HG02840 (cell line): ENCODE measurements around the gene CMTM7.

Experiments
- ATAC-seq: cut with Tn5 transposase; IDR thresholded peaks from one replicate; pipeline ENCODE4 v1.9.1; 2021; ENCODE audit warnings: mild to moderate bottlenecking, moderate library complexity, moderate number of reproducible peaks; ENCODE audit not compliant: unreplicated experiment, low FRiP score

CMTM7 gene

GRCh38 chr3:32391643-32392535, at the start of gene CMTM7:
Gene CMTM7, plus strand, starts transcription at chr3:32391853. Its CDS starts 54 bp downstream, at chr3:32391907.
- ATAC-seq: peak; percentile 49

- no peak for ATAC-seq
Measured at GRCh38 chr3:32347343-32348125, 44.1 kb upstream of the CMTM7 start.

GRCh38 chr3:32349184-32349583, 42.5 kb upstream of the CMTM7 start:
- no peak for ATAC-seq

- ATAC-seq: no peak
Measured at GRCh38 chr3:32352563-32352962, 39.1 kb upstream of the CMTM7 start.

GRCh38 chr3:32353351-32353750, 38.3 kb upstream of the CMTM7 start:
- no peak for ATAC-seq

GRCh38 chr3:32354362-32354778, 37.3 kb upstream of the CMTM7 start:
- no peak for ATAC-seq

GRCh38 chr3:32355751-32356291, 35.8 kb upstream of the CMTM7 start:
- no peak for ATAC-seq

GRCh38 chr3:32359766-32360492, 31.7 kb upstream of the CMTM7 start:
- ATAC-seq: no peak

GRCh38 chr3:32360493-32360827, 31.2 kb upstream of the CMTM7 start:
- no peak for ATAC-seq

- ATAC-seq: no peak
Measured at GRCh38 chr3:32366638-32367397, 24.8 kb upstream of the CMTM7 start.

GRCh38 chr3:32367442-32367841, 24.2 kb upstream of the CMTM7 start:
- no peak for ATAC-seq

- no peak for ATAC-seq
Measured at GRCh38 chr3:32371461-32372212, 20.0 kb upstream of the CMTM7 start.

GRCh38 chr3:32372213-32372490, 19.5 kb upstream of the CMTM7 start:
- ATAC-seq: no peak

GRCh38 chr3:32373276-32373675, 18.4 kb upstream of the CMTM7 start:
- ATAC-seq: no peak

- no peak for ATAC-seq
Measured at GRCh38 chr3:32373844-32374243, 17.8 kb upstream of the CMTM7 start.

- ATAC-seq: no peak
Measured at GRCh38 chr3:32374788-32375595, 16.7 kb upstream of the CMTM7 start.

GRCh38 chr3:32375596-32375930, 16.1 kb upstream of the CMTM7 start:
- no peak for ATAC-seq

- no peak for ATAC-seq
Measured at GRCh38 chr3:32376115-32376514, 15.5 kb upstream of the CMTM7 start.
